Measurements from ENCODE around the gene UST. TPM values are rescaled to one million over a fixed set of nuclear protein-coding genes. Genes with fewer than 3 reads are reported as not detected.
"Not testable (repeated sequence)": the region's sequence is repeated elsewhere in the genome, so short reads cannot be mapped to it uniquely, and the experiment has no call there.

UST gene
- total RNA-seq, 1 donor from 2014 or later: 5.2 TPM

GRCh38 chr6:148971031-148971927 lies 224.4 kb downstream of the UST start:
- Histone ChIP-seq H3K27me3 (ENCODE audit: control insufficient read depth, insufficient read depth, low read length) (peaks cover 3% of the 10 kb centered on the region), H3K36me3 (ENCODE audit: control insufficient read depth, insufficient read depth, low read length) (no peaks in the 10 kb centered on the region), H3K4me3 (ENCODE audit: low read depth, low read length) (no peak overlapping the region)
- DNase-seq (ENCODE audit: low read depth): no peak
- TF ChIP-seq CTCF (IDR thresholded peaks at IDR 0.05; ENCODE audit: insufficient read depth, low read length, poor library complexity, severe bottlenecking): no peak

- Histone ChIP-seq H3K4me3 (ENCODE audit: low read depth, low read length) (no peak overlapping the region), H3K36me3 (ENCODE audit: control insufficient read depth, insufficient read depth, low read length) (no peaks in the 10 kb centered on the region), H3K27me3 (ENCODE audit: control insufficient read depth, insufficient read depth, low read length) (peaks cover 3% of the 10 kb centered on the region)
- no peak for TF ChIP-seq CTCF (IDR thresholded peaks at IDR 0.05; ENCODE audit: insufficient read depth, low read length, poor library complexity, severe bottlenecking)
- DNase-seq (ENCODE audit: low read depth): peak; percentile 42
These were observed 225.7 kb downstream of the UST start for GRCh38 chr6:148972481-148972880.

- TF ChIP-seq CTCF (IDR thresholded peaks at IDR 0.05; ENCODE audit: insufficient read depth, low read length, poor library complexity, severe bottlenecking): peak; percentile 45
- no peak for DNase-seq (ENCODE audit: low read depth)
- no peaks in the 10 kb centered on the region for H3K36me3 ChIP-seq (ENCODE audit: control insufficient read depth, insufficient read depth, low read length)
- H3K4me3 ChIP-seq (ENCODE audit: low read depth, low read length): no peak overlapping the region
- peaks cover 3% of the 10 kb centered on the region for H3K27me3 ChIP-seq (ENCODE audit: control insufficient read depth, insufficient read depth, low read length)
These were observed 226.8 kb downstream of the UST start for GRCh38 chr6:148973538-148974208.

- Histone ChIP-seq H3K4me3 (ENCODE audit: low read depth, low read length) (no peak overlapping the region), H3K27me3 (ENCODE audit: control insufficient read depth, insufficient read depth, low read length) (peaks cover 3% of the 10 kb centered on the region), H3K36me3 (ENCODE audit: control insufficient read depth, insufficient read depth, low read length) (no peaks in the 10 kb centered on the region)
- DNase-seq (ENCODE audit: low read depth): no peak
- no peak for TF ChIP-seq CTCF (IDR thresholded peaks at IDR 0.05; ENCODE audit: insufficient read depth, low read length, poor library complexity, severe bottlenecking)
These were observed 227.5 kb downstream of the UST start for GRCh38 chr6:148974351-148974750.

GRCh38 chr6:148978298-148978697 lies 231.5 kb downstream of the UST start:
- DNase-seq (ENCODE audit: low read depth); H3K36me3 ChIP-seq (ENCODE audit: control insufficient read depth, insufficient read depth, low read length); H3K27me3 ChIP-seq (ENCODE audit: control insufficient read depth, insufficient read depth, low read length); H3K4me3 ChIP-seq (ENCODE audit: low read depth, low read length): not testable (repeated sequence)

GRCh38 chr6:148979014-148979901 lies 232.4 kb downstream of the UST start:
- TF ChIP-seq CTCF (IDR thresholded peaks at IDR 0.05; ENCODE audit: insufficient read depth, low read length, poor library complexity, severe bottlenecking): no peak
- H3K27me3 ChIP-seq (ENCODE audit: control insufficient read depth, insufficient read depth, low read length): no peaks in the 10 kb centered on the region
- no peak for DNase-seq (ENCODE audit: low read depth)
- H3K4me3 ChIP-seq (ENCODE audit: low read depth, low read length): no peak overlapping the region
- no peaks in the 10 kb centered on the region for H3K36me3 ChIP-seq (ENCODE audit: control insufficient read depth, insufficient read depth, low read length)
